Adipose tissue (tissue), 3 donors: ENCODE data around the gene SFTPA1. TPM values are rescaled to one million over a fixed set of nuclear protein-coding genes. Genes with fewer than 3 reads are reported as not detected.
"Not testable (repeated sequence)": the region's sequence is repeated elsewhere in the genome, so short reads cannot be mapped to it uniquely, and the experiment has no call there.

ENCODE experiments used
- H3K27ac ChIP-seq: one replicate; pipeline ENCODE4 v1.5.1; 2013; ENCODE audit warnings: low read depth, low read length
- WGBS, 3 donors: extraction: QIAGEN DNeasy Blood & Tissue Kit; methylation state at CpG; one replicate each; pipeline ENCODE4 v1.1.7; 2013; 5-methylcytosine and 5-hydroxymethylcytosine counted together
- polyA plus RNA-seq, 3 donors: library from polyadenylated mRNA; stranded (reverse); fragments of 200-250 nt; gene quantifications; one replicate each; pipeline ENCODE4 v1.2.3, GENCODE V29; 2013
- donor health status: healthy with polysubstance abuse.
- donor health status: Bipolar disorder and iron deficiency.
- donor health status: healthy.

SFTPA1 gene
- under 1 TPM; 0.11 to 0.52 (median 0.39) TPM for polyA plus RNA-seq

DNA sequence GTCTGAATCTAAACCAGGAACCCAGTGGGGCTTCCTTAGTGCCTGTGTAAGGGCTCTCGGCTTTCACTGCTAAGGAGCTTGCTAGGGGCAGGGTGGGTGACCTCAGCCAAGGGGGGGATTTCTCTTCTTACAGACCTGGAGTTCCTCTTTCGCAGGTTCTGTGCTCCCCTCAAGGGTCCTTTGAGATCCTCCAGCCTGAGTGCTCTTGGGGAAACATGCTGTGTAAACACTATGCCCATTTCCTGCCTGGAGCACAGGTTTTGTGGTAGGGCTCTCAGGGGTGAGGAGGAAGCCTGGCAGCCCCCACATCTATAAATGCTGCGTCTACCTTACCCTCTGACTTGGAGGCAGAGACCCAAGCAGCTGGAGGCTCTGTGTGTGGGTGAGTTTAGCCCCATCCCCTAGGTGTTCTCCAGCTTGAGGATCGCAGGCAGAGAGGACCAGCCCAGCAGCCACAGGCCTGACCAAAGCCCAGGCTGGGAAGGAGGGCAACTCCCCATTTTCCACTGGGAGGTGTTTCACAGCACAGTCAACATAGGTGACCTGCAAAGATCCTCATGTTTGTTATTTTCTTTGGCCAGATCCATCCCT lies at the start of gene SFTPA1:
SFTPA1 (plus strand) TSS at position 339 of the 591 bp plus-strand sequence. CDS start 887 bp downstream, outside the sequence.
- H3K27ac ChIP-seq: no peak within 1 kb of the TSS

DNA sequence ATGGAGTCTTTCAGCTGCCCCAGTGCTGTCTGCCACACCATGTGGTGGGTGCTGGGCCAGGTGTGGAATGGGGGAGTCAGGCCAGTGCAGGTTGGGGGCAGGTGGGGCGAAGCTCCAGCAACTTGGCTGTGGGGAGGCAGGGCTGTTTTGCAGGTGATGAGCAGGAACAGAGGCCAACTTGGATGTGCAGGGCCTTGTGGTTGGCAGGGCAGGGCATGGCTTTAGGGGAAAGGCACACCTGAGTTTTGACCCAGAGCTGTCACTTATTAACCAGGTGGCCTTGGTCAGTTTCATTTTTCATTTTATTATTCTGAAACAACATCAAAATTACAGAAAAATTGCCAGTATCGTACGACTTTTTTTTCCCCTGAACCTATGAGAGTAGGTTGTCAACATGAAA lies 49.5 kb upstream of the SFTPA1 start:
- 40 to 91% (median 85%) methylated on average over 3 of the region's 3 CpGs for WGBS, 3 donors
- H3K27ac ChIP-seq: no peak overlapping the region

More for the DNA sequence above, at the start of gene SFTPA1:
- 48 to 91% (median 56%) methylated on average over 4 of the region's 4 CpGs for WGBS, 3 donors

DNA sequence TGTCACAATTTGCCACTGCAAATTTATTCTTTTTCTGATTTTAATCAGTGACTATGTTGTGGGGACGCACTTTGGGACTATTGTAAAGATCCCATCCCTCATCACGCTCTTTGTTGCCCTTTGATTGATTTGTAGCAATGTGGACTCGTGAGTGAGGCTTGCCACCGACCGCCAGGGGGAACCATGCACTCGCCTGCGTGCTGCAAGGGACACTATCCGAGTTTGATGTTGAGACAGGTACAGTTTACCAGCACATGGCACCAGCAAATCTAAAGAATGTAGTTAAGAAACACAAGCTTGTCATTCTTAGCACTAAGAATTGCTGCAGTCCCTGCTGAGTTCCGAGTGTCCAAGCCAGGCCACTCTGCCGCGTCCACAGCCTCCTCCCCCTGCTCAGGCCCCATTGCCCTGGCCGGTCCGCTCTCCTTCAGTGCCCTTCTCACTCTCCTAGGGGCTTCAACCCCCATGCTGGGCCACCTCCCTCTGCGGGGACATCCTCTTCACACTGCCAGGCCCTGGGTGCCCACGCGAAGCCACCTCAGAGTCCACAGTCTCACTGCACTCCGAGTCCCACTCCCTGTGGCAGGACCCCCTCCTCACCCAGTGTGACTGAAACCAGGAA lies 48.5 kb upstream of the SFTPA1 start:
- H3K27ac ChIP-seq: no peak overlapping the region
- 16 to 22% (median 21%) methylated on average over 17 of the region's 17 CpGs for WGBS, 3 donors

DNA sequence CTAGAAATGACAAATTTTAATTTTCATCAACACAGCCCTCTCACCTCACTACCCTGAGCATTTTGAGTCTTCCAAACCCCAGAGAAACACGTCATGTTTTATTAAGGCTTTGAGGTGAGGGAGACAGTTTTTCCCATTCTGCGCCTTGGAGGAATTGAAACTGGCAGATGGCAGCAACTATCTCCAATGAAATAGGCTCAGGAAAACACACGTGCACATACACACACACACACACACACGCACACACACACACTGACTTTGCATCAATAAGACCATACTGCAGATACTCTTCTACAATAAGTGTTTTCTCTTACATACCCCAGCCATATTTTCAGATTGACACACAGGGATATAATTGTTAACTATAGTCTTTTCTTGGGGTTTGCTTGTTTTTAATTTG lies 47.3 kb upstream of the SFTPA1 start:
- WGBS, 3 donors: 52 to 89% (median 74%) methylated on average over 4 of the region's 4 CpGs
- H3K27ac ChIP-seq: no peak overlapping the region

DNA sequence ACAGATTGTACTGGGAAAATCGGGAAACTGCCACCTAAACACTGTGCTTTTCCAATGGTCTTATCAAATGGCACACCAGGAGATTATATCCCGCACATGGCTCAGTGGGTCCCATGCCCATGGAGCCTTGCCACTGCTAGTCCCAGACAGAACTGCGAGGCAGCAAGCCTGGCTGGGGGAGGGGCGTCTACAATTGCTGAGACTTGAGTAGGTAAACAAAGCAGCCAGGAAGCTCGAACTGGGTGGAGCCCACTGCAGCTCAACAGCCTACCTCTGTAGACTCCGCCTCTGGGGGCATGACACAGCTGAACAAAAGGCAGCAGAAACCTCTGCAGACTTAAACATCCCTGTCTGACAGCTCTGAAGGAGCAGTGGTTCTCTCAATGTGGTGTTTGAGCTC lies 40.1 kb upstream of the SFTPA1 start:
- WGBS, 3 donors: 80 to 89% (median 83%) methylated on average over 6 of the region's 6 CpGs
- not testable (repeated sequence) for H3K27ac ChIP-seq

DNA sequence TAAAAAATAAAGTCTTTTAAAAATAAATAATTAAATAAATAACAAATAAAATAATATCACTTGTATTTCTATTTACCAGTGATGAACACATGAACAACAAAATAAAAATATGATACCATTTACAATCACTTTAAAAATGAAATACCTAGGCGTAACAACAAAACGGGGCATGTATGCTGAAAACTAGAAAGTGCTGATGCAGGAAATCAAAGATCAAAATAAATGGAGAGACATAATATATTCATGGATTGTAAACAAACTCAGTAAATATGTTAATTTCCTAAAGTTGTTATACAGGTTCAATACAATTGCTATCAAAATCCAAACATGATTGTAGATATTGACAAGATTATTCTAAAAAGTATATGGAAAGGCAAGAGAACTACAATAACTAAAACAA lies 31.4 kb upstream of the SFTPA1 start:
- no peak overlapping the region for H3K27ac ChIP-seq
- 88 to 95% (median 93%) methylated on average over 2 of the region's 2 CpGs for WGBS, 3 donors

DNA sequence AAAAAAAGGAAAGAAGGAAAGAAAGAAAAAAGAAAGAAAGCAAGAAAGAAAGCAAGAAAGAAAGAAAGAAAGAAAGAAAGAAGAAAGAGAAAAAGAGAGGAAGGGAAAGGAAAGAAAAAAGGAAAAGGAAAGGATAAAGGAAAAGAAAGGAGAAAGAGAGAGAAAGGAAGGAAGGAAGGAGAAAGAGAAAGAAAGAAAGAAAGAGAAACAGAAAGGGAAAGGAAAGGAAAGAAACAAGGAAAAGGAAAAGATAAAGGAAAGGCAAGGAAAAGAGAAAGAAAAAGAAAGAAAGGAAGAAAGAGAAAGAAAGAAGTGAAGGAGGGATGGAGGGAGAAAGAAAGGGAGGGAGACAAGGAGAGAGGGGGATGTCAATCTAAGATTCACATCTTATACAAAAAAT lies 29.7 kb upstream of the SFTPA1 start:
- H3K27ac ChIP-seq: no peak overlapping the region

DNA sequence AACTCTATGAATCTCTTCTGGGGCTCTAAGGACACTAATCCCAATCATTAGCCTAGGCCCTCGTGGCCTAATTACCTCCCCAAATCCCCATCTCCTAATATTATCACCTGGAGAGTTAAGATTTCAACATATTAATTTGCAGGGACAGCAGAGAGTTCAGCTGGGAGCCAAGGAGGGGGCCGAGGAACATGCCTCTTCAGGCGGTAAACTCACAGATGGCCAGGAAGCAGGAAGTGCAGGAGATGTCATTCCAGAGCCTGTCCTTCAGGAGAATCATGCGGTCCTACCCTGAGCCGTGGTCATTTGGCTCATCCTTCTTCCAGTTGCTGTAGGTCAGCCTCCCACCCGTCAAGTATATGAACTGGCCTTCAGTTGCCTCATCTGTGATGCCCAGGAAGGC lies 28.6 kb upstream of the SFTPA1 start:
- H3K27ac ChIP-seq: no peak overlapping the region
- whole genome bisulfite sequencing, 3 donors: 83 to 90% (median 86%) methylated on average over 6 of the region's 6 CpGs

DNA sequence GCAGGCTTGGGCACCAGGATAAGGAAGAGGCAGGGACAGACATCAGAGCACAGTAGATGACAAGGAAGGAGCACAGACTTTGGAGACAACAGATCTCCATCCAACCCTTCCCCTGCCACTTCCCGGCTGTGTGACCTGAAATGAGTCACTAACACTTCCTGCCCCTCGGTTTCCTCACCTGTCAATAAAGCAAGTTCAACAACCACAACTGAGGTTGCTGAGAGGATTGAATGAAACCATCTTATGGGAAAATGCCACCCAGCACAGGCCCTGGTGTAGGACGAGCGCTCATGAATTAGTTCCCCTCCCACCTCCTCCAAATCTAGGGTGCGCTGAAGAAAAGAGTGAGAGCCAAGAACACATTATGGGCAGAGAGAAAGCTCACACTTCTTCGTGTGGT lies 27.8 kb upstream of the SFTPA1 start:
- 61 to 78% (median 76%) methylated on average over 3 to 6 of the region's 6 CpGs for WGBS, 3 donors
- H3K27ac ChIP-seq: not testable (repeated sequence)

DNA sequence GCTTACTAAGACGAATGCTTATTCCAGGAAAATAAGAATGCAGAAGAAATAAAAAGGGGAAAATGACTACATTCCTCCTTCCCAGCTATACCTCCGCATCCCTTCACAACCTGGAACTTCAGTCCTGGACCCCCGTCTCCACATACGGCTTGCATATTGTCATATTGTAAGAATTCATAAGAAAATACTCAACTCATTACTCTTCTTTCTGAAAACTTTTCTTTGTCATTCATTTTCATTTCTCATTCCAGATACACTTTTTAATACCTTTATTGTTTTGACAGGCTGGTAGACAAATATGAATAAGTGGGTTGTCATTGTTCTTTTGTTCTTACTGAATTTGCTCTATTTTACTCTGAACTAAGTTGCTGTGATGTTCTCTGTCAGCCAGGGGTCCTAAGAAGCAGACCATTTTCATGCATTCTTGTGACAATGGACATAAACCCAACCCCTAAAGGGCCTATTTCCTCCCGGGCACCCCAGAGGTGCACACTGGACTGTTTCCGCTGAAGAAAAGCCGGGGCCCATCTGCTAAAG lies 27.2 kb upstream of the SFTPA1 start:
- no peak overlapping the region for H3K27ac ChIP-seq
- 86 to 94% (median 90%) methylated on average over 7 of the region's 7 CpGs for WGBS, 3 donors

DNA sequence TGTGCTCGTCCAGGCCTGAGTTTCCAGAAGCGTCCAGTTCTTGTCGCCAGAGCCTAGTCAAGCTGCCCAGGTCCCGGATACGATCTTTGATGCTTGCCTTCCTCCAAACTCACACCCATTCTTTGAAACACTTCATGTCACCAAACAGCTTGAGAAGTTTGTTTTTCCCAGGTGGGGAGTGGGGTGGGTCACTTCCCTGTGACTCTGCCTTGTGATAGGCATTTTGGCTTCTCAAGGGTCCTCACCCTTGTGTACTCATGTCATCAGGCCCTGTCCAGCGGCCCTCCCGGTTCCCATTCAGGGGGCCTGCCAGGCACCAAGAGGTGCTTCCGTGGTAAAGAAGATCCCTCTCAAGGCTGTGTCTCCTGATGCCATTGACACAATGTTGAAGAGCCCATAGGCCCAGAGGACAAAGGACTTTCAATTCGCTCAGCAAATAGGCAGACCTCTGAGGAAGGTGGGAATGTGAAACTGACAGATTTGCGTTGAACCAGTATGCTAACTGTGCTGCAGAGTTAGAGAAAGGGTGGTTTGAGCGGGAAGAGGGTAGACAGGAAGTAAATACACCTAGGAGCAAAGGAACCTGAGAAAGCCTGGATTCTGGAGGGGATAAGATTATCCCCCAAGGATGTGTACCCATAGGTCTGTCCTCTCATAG lies 24.7 kb upstream of the SFTPA1 start:
- WGBS, 3 donors: 89 to 94% (median 89%) methylated on average over 11 of the region's 11 CpGs
- no peak overlapping the region for H3K27ac ChIP-seq

DNA sequence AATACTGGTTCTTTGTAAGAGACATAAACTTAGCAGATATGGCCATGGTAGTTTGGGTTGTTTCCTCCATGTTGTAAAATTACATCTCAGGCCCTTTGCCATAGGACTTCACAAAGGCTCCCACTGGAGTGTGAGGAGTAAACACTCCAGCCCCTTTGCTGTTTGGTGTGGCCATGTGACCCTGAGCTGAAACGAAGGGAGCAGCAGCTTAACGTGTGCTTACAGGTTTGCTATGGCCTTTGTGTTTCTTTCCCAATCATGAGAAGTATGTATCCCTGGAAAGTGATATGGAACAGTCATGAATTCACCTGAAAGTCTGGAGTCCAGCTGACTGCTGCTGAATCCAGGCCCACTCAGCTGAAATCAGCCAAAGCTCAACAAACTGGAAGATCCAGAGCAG lies 23.8 kb upstream of the SFTPA1 start:
- no peak overlapping the region for H3K27ac ChIP-seq
- WGBS, 3 donors: 44 to 72% (median 68%) methylated on average over 2 of the region's 2 CpGs

DNA sequence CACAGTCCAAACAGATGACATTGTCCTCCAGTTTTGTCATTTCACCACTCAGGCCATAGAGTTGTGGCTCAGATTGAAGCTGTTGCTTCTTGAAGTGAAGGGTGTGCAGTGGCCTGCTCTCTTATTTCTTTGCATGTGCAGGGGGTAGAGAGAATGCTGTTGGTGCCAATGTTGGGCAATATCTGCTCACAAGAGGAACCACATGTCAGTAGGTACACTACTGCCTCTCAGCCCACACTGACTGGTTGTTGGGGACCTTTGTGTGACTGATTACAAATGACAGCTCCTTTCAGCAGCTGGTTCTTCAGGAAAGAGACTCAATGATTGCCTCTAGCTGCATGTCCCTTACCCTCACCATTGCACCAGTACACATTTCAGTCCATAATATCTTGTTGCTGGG lies 21.9 kb upstream of the SFTPA1 start:
- no peak overlapping the region for H3K27ac ChIP-seq

DNA sequence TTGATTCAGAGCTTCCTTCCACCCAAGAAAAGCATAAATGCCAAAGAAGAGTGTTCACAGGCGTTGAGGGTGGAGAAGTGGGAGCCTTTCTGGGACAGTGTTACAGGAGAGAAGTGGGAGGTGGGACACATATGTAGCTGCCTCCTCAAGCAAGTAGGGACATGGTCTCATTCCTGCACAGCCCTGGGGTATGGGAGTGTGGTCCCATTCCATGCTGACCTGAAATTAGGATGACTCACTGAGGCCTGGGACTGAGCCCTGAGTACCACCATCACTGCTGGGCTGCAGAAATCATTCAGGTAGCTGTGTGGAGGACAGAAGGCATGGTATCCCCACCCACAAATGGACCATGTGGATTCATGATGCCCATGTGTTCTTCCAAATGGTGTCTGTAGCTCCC lies 17.4 kb upstream of the SFTPA1 start:
- no peak overlapping the region for H3K27ac ChIP-seq
- WGBS, 3 donors: 77 to 87% (median 81%) methylated on average over 1 of the region's 1 CpG

DNA sequence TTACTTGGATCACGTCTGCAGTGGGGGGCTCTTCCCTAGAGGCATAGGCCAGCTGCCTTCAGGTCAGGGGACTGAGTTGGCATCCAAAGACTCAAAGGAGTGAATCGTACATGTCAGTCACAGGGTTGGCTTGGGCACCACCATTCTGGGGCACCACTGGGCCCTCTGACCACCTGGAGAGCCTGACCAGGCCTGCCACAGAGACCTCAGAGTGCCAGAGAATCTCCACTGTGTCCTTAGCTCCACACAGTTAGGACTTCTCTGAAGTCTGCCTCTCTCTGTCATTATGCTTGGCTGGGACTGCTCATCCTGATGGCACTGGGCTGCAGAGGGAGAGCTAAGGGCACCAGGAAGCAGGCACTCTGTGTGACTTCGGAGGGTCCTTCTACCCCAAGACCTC lies 16.2 kb upstream of the SFTPA1 start:
- not testable (repeated sequence) for H3K27ac ChIP-seq
- WGBS, 3 donors: 78 to 91% (median 91%) methylated on average over 3 of the region's 3 CpGs

DNA sequence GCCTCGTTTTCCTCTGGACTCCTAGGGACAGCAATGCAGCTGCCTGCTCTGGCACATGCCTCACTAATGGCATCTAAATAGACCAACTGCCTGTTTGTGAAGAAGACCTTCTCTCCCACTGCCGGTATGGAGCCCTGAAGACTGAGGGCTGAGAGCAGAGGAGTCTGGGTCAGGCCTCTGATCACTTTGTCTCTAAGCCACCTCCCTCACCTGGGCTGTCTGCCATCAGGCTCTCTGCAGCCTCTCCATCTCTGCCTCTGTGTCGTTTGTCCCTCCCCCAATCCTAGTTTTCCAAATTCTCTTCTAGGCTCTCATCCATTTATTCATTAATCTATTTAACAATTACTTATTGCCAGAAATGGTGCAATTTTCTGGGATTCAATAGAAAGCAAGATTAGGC lies 15.2 kb upstream of the SFTPA1 start:
- WGBS, 3 donors: 37 to 46% (median 45%) methylated on average over 3 of the region's 3 CpGs
- no peak overlapping the region for H3K27ac ChIP-seq

DNA sequence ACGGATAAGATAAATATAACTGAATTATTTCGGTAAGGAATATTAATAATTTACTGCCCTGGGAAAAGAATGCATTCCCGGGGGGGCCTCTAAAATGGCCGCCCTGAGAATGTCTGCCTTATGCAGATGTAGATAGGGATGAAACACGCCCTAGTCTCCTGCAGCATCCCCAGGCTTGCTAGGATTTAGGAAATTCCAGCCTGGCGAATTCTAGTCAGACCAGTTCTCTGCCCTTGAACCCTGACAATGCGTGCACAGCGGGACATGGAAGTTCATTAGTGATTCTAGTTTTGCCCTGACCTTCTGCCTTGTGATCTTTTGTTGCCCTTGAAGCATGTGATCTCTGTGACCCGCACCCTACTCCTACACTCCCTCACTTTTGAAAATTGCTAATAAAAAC lies 11.1 kb upstream of the SFTPA1 start:
- 74 to 88% (median 87%) methylated on average over 9 of the region's 9 CpGs for WGBS, 3 donors
- not testable (repeated sequence) for H3K27ac ChIP-seq

DNA sequence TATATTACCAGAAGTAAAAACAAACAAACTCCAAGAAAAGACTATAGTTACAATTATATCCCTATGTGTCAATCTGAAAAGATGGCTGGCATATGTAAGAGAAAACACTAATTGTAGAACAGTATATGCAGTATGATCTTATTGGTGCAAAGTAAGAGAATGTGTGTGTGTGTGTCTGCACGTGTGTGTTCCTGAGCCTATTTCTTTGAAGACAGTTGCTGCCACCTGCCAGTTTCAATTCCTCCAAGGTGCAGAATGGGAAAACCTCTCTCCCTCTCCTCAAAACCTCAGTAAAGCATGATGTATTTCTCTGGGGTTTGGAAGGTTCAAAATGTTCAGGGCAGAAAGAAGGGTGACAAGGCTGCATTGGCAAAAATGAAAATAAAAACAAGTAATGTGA lies 8.8 kb upstream of the SFTPA1 start:
- H3K27ac ChIP-seq: no peak overlapping the region
- 37 to 53% (median 41%) methylated on average over 1 of the region's 1 CpG for WGBS, 3 donors

DNA sequence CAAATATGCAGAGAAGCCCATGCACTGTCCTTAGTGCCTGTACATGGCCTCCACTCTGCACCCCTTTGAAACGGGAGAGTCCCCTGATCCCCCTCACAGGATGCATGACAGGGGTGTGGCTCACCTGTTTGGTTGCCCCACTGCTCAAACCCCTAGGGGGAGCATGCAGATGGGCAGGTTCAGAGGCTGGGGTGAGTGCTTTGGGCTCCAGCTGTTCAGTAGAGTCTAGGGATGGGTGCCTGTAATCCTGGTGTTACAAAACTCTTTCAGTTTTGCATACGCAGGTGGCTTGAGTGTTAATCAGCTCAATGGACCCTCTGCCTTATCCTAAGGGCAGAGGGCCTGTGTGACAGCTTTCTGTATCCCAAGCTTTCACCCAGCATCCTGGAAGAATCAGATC lies 7.8 kb upstream of the SFTPA1 start:
- no peak overlapping the region for H3K27ac ChIP-seq
- 61 to 82% (median 68%) methylated on average over 2 of the region's 2 CpGs for WGBS, 3 donors

DNA sequence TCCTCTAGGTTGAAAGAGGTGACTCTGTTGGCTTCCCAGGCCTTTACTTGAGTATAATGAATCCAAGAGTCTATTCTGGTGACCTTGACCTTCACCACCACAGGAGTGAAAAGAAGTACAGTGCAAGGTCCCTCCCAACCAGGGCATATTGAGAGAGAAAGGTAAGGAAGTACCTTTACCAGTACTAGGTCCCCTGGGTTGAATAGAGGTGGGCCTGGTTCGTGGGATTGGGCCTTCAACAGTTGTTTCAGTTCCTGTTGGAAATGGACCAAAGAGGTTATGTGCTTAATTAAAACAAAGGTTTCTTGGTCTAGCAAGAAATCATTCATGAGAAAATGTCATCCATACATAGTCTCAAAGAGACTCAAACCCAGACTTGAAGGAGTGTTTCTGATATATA lies 6.4 kb upstream of the SFTPA1 start:
- 69 to 88% (median 75%) methylated on average over 1 of the region's 1 CpG for WGBS, 3 donors
- no peak overlapping the region for H3K27ac ChIP-seq
